K562 (cell line): ENCODE results near the gene PCDHGA5. TPM values are rescaled to one million over a fixed set of nuclear protein-coding genes. Genes with fewer than 3 reads are reported as not detected.

Experiments
- IFI16 ChIP-seq: fragments of 250-450 bp; sonication (Bioruptor Pico); IDR thresholded peaks from 2 replicates; pipeline ENCODE4 v2.1.2; 2022; ENCODE audit warnings: mild to moderate bottlenecking, inconsistent platforms
- JUND ChIP-seq, 2 experiments: IDR thresholded peaks; 2 replicates in 1 of 2; 3 replicates in 1 of 2; pipeline ENCODE4 v1.6.1; 2011; ENCODE audit warnings: borderline replicate concordance in 2 of 2, low read depth in 2 of 2, low read length in 2 of 2, improper control_type of control experiment in 1 of 2, missing biosample characterization in 1 of 2, missing genetic modification characterization in 1 of 2, missing genetic modification reagents in 1 of 2
- KLF16 ChIP-seq: IDR thresholded peaks from 2 replicates; pipeline ENCODE4 v1.6.1; 2016; ENCODE audit warnings: antibody characterized with exemption
- RAD21 ChIP-seq, 2 experiments: fragments of 250-450 bp in 1 of 2; fragments of 450-650 bp in 1 of 2; sonication (Bioruptor Pico) in 1 of 2; formaldehyde crosslinking in 1 of 2; IDR thresholded peaks in 1 of 2; conservative IDR thresholded peaks in 1 of 2; 2 replicates each; pipeline versions ENCODE4 v1.4.0 to v1.8.0; 2020 to 2022; ENCODE audit warnings: mild to moderate bottlenecking in 2 of 2, moderate library complexity in 1 of 2
- TARDBP ChIP-seq: fragments of 450-650 bp; IDR thresholded peaks from 2 replicates; pipeline ENCODE4 v1.6.1; 2016
- ZNF23 ChIP-seq: fragments of 250-450 bp; sonication (Bioruptor Pico); IDR thresholded peaks from 2 replicates; pipeline ENCODE4 v1.4.0; 2020; ENCODE audit warnings: mild to moderate bottlenecking
- polyA plus RNA-seq, 8 experiments: library from polyadenylated mRNA; depleted of rRNA in 4 of 8; stranded (reverse) in 5 of 8; unstranded in 3 of 8; fragments of >200 nt; fragmentation: Nextera tagmentation in 2 of 8; fragmentation: Illumina TruSeq in 1 of 8; extraction: Ambion mirVana in 2 of 8; extraction: Trizol in 1 of 8; gene quantifications; 2 replicates each; pipeline versions ENCODE4 v1.2.1 to v1.2.3, GENCODE V29; 2011 to 2014; ENCODE audit warnings: inconsistent platforms in 1 of 8, missing spikeins in 1 of 8
- total RNA-seq, 7 experiments: library from RNA; depleted of rRNA in 6 of 7; stranded (reverse); fragments of >200 nt in 6 of 7; fragmentation: Illumina TruSeq in 2 of 7; extraction: Trizol in 2 of 7; gene quantifications; 2 replicates each; pipeline versions ENCODE4 v1.2.1 to v1.2.3, GENCODE V29; 2011 to 2021; ENCODE audit warnings: low replicate concordance in 1 of 7
- TF ChIP-seq, protein P1 (sequence below), 3 experiments: IDR thresholded peaks in 2 of 3; conservative IDR thresholded peaks in 1 of 3; 2 replicates each; pipeline ENCODE4 v1.5.1; 2011 to 2012; ENCODE audit warnings: low read length in 3 of 3, mild to moderate bottlenecking in 3 of 3, control low read depth in 2 of 3, improper control_type of control experiment in 1 of 3, inconsistent platforms in 1 of 3, low read depth in 1 of 3, mixed read lengths in 1 of 3, moderate library complexity in 1 of 3; ENCODE audit not compliant: insufficient read depth in 2 of 3
- TF ChIP-seq, protein P2 (sequence below): fragments of 450-650 bp; formaldehyde crosslinking; IDR thresholded peaks from 2 replicates; pipeline ENCODE4 v1.4.0; 2022; ENCODE audit warnings: missing genetic modification characterization

PCDHGA5 gene
- total and polyA plus RNA-seq, 9 of the 15 experiments (the other 6 are each of a cell fraction or from before 2014, with no cell fraction given) = 0.01 to 0.18 (median 0.12) TPM; not detected in 1

DNA sequence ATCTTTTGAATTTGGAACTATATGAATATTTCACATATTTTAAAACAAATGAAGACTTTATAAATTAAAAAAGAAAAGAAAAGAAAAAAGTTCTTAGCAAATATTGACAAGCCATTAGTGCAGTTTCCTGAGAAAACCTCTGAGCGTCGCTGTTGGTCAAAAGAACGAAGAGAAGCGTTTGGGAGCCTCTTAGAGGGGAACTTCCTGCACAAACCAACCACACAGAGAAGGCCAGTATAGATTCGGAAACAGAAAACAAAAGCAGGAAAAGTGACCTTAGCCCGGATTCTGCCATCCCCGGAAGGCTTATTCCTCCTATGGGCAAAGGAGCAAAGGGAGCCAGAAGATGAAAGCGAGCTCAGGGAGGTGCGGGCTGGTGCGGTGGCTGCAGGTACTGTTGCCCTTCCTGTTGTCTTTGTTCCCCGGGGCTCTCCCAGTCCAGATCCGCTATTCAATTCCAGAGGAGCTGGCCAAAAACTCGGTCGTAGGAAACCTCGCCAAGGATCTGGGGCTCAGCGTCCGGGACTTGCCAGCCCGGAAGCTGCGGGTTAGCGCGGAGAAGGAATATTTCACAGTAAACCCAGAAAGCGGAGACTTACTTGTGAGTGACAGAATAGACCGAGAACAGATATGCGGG lies 4.1 kb upstream of the PCDHGA5 start, which contains the start of gene PCDHGB2 (continued):
- TF ChIP-seq, protein P1, sequence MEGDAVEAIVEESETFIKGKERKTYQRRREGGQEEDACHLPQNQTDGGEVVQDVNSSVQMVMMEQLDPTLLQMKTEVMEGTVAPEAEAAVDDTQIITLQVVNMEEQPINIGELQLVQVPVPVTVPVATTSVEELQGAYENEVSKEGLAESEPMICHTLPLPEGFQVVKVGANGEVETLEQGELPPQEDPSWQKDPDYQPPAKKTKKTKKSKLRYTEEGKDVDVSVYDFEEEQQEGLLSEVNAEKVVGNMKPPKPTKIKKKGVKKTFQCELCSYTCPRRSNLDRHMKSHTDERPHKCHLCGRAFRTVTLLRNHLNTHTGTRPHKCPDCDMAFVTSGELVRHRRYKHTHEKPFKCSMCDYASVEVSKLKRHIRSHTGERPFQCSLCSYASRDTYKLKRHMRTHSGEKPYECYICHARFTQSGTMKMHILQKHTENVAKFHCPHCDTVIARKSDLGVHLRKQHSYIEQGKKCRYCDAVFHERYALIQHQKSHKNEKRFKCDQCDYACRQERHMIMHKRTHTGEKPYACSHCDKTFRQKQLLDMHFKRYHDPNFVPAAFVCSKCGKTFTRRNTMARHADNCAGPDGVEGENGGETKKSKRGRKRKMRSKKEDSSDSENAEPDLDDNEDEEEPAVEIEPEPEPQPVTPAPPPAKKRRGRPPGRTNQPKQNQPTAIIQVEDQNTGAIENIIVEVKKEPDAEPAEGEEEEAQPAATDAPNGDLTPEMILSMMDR (IDR thresholded peaks at IDR 0.05 in 2 of 3, conservative IDR thresholded peaks at IDR 0.05 in 1 of 3; ENCODE audit: insufficient read depth in 2 of 3, low read depth in 1 of 3, low read length in 3 of 3) = peak; percentile 58 to 70 (median 68)
- TF ChIP-seq TARDBP = no peak
- no peak for TF ChIP-seq KLF16
- TF ChIP-seq, protein P2, sequence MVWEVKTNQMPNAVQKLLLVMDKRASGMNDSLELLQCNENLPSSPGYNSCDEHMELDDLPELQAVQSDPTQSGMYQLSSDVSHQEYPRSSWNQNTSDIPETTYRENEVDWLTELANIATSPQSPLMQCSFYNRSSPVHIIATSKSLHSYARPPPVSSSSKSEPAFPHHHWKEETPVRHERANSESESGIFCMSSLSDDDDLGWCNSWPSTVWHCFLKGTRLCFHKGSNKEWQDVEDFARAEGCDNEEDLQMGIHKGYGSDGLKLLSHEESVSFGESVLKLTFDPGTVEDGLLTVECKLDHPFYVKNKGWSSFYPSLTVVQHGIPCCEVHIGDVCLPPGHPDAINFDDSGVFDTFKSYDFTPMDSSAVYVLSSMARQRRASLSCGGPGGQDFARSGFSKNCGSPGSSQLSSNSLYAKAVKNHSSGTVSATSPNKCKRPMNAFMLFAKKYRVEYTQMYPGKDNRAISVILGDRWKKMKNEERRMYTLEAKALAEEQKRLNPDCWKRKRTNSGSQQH (CRISPR knock-in tag) = no peak
- no peak for TF ChIP-seq ZNF23 (CRISPR knock-in tag)
- no peak for TF ChIP-seq JUND (IDR thresholded peaks at IDR 0.05; ENCODE audit: borderline replicate concordance, low read depth, low read length)
- no peak for TF ChIP-seq JUND (tag; IDR thresholded peaks at IDR 0.05; ENCODE audit: borderline replicate concordance, low read depth, low read length)
- no peak for TF ChIP-seq IFI16
- peak; percentile 12 to 35; a peak in 2 of 4 replicates for TF ChIP-seq RAD21 (CRISPR knock-in tag; conservative IDR thresholded peaks at IDR 0.05 in 1 of 2, IDR thresholded peaks at IDR 0.05 in 1 of 2)
- TF ChIP-seq, all 486 proteins: peak for 7
